ENCODE results near the gene CCDC116.

CCDC116 gene

DNA sequence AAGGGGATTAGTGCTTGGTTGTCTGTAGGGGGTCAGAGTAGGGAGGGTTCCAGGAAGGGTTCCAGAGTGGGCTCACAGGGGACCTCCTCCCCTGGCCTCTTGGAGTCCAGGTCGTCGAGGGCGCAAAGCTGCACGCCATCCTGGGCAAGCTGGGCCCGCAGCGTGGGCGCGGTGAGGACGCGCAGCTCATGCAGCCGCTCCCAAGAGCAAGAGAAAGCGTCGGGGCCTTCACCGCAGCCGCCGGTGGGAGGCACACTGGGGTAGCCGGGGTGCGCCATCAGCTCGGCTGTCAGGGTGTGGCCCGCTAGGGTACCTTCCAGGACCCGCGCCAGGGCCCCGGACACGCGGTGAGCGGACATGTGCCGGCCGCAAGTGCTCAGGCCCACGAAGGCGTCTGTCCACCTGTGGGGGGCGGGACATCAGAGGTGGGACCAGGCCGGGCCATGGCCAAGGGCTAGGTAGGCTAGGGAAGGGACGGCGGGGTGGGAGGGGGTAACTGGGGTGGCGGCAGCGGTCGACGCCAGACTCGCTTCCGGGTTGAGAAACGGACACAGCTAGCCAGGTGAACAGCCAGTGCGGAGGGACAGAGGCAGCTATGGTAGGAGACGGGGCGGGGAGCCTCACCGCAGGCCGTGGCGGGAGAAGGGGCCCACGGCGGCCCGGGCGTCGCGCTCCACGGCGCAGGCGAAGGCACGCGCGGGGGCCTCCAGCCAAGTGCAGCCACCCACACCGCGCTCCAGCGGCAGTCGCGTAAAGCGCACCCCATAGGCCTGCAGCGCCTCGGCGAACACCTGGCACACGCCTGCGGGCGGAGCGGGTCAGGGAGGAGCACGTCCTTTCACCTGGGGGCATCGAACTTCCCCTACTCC, 3.9 kb upstream of the CCDC116 start:
- H3K4me3 ChIP-seq (replicated peaks; ENCODE audit: low read depth, low read length), result peak overlapping the region; percentile 87
- no peak for DNase-seq (ENCODE audit: low read depth)
- TF ChIP-seq, protein P1, sequence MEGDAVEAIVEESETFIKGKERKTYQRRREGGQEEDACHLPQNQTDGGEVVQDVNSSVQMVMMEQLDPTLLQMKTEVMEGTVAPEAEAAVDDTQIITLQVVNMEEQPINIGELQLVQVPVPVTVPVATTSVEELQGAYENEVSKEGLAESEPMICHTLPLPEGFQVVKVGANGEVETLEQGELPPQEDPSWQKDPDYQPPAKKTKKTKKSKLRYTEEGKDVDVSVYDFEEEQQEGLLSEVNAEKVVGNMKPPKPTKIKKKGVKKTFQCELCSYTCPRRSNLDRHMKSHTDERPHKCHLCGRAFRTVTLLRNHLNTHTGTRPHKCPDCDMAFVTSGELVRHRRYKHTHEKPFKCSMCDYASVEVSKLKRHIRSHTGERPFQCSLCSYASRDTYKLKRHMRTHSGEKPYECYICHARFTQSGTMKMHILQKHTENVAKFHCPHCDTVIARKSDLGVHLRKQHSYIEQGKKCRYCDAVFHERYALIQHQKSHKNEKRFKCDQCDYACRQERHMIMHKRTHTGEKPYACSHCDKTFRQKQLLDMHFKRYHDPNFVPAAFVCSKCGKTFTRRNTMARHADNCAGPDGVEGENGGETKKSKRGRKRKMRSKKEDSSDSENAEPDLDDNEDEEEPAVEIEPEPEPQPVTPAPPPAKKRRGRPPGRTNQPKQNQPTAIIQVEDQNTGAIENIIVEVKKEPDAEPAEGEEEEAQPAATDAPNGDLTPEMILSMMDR (IDR thresholded peaks at IDR 0.05; ENCODE audit: low read length, missing control alignments), result no peak

DNA sequence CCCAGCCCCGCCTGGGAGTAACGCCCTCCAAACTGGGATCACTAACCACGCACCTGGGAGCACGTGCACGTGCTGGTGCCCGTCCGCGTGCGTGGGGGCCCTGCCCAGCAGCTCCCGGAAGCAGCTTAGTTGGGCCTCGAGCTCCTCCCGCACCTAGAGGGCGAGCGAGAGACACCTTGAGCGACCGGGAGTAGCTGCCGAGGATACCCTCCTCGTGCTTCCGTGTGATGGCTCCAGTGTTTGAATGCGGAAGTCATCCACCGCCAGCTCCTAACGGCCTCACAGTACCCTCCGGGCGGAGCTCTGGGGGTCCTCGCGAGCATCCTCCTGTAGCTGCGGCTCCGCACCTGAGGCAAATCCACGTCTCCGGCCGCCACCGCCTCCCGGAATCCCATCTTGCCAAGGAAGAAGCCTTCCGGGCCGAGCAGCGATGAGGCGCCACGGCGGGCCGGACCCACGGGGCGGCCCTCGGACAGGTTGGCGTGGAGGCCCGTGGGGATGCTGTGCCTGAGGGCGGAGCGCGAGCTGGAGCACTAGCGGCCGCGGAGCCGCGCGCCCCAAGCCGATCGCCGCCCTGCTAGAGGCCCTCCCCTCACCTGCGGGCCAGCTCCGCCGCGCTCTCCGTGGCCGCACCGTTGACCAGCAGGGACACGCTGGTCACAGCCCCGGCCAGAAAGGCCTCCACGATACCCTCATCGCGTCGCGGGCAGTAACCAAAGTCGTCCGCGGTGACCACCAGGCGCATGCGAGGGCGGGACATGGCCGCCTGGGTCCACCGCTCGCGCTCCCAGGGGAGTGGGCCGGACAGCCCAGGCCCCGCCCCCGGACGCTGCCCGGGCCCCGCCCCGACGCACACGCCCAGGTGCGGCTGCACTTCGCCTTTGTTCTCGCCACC, 3.1 kb upstream of the CCDC116 start, which contains the start of gene YDJC:
TSS of gene YDJC (minus strand) at position 768 of the 895 bp plus-strand sequence. CDS start at position 760, 8 bp downstream.
- peak within 1 kb of the TSS; percentile 87 for H3K4me3 ChIP-seq (replicated peaks; ENCODE audit: low read depth, low read length)
- peak; percentile 92 for DNase-seq (ENCODE audit: low read depth)

DNA sequence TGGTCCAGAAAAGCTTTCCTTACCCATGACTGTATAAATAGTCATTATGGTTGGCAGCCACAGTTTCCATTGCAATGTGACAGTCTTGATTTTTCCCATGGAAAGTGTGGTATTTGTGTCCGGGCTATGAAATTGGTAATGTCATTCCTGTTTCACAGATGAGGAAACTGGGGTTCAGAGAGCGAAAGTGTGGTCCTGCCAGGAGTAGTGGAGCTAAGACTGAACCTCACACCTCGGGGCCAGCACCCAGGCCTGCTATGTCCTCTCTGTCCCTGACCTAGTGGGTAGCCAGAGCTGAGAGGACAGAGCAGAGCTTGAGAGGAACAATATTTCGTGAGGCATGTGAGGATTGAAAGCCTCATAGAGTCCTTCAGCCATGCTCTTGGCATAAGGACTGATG, 1.5 kb upstream of the CCDC116 start:
- H3K4me3 ChIP-seq (replicated peaks; ENCODE audit: low read depth, low read length), result no peak overlapping the region
- TF ChIP-seq, protein P1 (IDR thresholded peaks at IDR 0.05; ENCODE audit: low read length, missing control alignments), result no peak

More for the DNA sequence above, 3.1 kb upstream of the CCDC116 start, which contains the start of gene YDJC:
- TF ChIP-seq, protein P1 (IDR thresholded peaks at IDR 0.05; ENCODE audit: low read length, missing control alignments), result peak; percentile 46

DNA sequence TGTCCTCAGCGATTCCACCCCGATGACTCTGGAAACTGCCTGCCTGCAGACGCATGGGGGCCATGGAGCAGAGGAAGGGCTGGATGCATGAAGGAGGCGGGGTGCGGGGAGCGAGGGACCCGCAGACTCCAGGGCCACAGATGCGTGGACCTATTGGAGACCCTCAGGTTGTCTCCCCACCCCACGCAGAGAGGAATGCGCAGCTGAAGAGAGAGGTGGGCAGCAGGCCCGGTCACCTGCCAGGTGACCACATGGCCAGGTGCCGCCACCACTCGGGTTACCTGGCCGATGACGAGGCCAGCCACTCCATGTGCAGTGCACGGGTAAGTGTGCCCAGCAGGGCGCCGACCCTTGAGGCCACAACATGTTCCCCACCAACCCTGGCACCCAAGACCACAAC, 371 bp downstream of the CCDC116 start:
- H3K4me3 ChIP-seq (replicated peaks; ENCODE audit: low read depth, low read length), result no peak overlapping the region
- DNase-seq (ENCODE audit: low read depth), result no peak
- TF ChIP-seq, protein P1 (IDR thresholded peaks at IDR 0.05; ENCODE audit: low read length, missing control alignments), result no peak

More for the DNA sequence above, 1.5 kb upstream of the CCDC116 start:
- no peak for DNase-seq (ENCODE audit: low read depth)

DNA sequence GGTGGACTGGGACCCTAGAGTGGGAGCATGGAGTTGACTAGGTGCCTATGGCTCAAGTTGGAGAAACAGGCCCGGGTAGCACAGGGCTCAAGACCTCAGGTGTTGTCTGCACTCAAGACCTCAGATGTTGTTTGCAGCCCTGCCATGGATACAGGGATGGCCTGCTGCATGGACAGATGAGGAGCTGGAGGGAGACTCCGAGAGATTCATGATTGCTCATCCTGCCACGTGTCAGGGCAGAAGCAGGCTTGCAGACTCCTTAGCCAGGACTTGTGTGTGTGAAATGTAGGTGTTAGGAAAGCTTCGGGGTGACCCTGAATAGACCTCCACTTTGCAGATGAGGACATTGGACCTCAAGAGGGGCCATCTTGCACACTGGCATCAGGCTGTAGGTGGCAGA, 921 bp downstream of the CCDC116 start:
- no peak overlapping the region for H3K4me3 ChIP-seq (replicated peaks; ENCODE audit: low read depth, low read length)
- DNase-seq (ENCODE audit: low read depth), result no peak
- TF ChIP-seq, protein P1 (IDR thresholded peaks at IDR 0.05; ENCODE audit: low read length, missing control alignments), result no peak

DNA sequence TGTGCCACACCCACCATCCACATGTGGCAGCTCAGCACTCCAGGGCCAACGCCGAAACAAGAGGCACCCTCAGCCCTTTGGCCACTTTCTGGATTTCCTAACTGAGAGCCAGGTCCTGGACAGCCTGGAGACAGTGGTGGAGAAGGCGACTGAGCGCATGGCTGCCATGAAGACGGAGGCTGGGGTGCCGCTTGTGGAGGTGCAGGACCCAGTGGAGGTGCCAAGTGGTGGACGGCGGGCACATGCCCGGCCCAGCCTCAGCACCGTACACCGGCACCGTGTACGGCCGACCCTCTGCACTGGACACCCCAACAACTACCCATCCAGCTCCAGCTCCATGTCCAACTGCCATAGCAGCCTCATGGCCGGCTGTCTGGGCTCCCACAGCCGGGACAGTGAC, 1.5 kb downstream of the CCDC116 start:
- no peak overlapping the region for H3K4me3 ChIP-seq (replicated peaks; ENCODE audit: low read depth, low read length)
- DNase-seq (ENCODE audit: low read depth), result no peak
- TF ChIP-seq, protein P1 (IDR thresholded peaks at IDR 0.05; ENCODE audit: low read length, missing control alignments), result no peak

Measured in fibroblast of pulmonary artery (primary cell).